Activated CD8-positive, alpha-beta memory T cell treated with anti-CD3 and anti-CD28 coated beads, Interleukin-2, amount 50 U/mL, for 24 hours (primary cell): ENCODE data around the gene ZCCHC9.

Source experiments
- DNase-seq: peaks from one replicate; pipeline ENCODE4 v3.0.0-alpha.2; 2020; ENCODE audit errors: extremely low read depth

The ZCCHC9 gene

GRCh38 chr5:81355291-81356251 is 54.2 kb downstream of the ZCCHC9 start:
- DNase-seq: no peak

DNA sequence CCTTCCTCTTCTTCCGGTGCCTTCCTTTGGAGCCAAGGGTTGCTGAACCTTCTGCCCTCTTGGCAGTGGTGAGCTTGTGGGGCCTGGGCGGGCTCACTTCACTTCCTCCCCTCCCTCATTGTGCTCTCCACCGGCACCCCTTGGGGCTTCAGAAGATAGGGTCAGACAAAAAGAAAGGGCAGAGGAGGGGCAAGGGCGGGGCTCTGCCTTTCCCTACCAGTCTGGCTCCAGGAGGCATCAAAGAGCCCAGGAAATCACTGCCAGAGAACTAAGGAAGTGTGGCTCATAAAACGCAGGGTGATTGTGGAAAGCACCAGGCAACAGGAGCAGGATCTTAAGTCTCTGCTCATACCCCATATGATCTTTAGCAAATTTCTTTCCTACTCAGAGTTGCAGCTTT is 57.7 kb downstream of the ZCCHC9 start:
- DNase-seq: no peak

DNA sequence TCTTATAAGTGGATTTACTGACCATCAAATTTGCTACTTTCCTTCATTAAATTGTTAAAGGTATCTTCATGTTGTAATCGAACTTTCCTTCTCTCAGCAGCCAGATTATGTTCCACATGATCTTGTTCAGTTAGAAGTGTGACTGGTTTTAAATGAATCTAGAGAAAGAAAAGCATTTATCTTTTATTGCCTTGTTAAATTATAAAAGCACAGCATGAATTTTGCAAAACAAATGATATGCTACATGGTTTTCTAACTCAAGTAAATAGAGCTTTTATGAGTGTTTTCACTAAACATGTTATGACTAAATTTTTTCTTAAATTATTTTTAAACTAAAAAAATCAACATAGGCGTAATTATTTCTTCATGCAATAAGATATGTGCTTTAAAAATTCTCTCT is 58.5 kb downstream of the ZCCHC9 start:
- DNase-seq: no peak

GRCh38 chr5:81360640-81361039 is 59.3 kb downstream of the ZCCHC9 start:
- no peak for DNase-seq

DNA sequence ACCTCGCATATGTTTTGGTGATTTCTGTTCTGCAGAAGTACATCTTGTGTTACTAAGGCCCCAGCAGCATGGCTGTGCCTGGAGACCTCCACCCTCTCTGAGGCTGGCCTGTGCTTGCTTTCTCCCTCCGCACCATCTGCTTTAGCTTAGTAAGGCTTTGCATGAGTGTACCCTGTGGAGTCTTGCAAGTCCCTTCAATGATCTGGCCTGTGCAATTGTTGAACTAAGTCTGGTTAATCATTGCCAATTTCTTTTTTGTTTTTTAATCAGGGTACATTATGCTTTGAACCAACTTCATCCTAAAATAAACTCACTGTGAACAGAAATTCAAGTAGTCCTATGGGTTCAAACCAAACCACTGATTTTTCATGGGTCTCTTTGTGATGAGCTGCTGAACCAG is 60.2 kb downstream of the ZCCHC9 start:
- DNase-seq: no peak
